GM12872 (cell line): ENCODE measurements around the gene PROM2.

ENCODE experiments used
- TF ChIP-seq, protein P1 (sequence below): IDR thresholded peaks from 3 replicates; pipeline ENCODE4 v1.5.1; 2011; ENCODE audit warnings: low read depth, mild to moderate bottlenecking, low read length, moderate library complexity; ENCODE audit not compliant: insufficient read depth

Gene PROM2

DNA sequence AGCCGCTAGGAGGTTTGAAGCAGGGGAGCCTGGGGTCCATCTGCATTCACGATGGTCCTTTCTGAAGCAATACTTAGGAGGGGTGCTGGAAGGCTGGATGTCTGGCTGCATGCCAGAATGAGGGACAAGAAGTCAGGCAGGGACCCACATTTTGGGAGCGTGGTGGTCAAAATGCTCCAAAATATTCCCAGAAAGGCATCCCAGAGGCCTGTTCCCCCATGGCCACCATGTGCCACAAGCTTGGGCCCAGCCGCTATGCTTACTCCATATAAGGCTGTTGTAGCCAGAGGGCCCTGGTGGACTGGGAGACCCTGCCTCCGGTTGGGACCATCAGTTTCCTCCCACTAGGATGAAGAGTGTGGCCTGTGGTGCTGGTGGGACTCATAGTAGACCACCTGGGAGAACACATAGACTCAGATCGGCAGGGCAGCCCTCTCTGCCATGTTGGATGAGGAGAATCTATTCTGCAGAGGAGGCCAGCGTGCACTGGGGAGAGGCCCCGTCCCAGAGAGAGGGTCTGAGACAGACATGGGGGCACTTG is 3.6 kb upstream of the PROM2 start:
- TF ChIP-seq, protein P1, sequence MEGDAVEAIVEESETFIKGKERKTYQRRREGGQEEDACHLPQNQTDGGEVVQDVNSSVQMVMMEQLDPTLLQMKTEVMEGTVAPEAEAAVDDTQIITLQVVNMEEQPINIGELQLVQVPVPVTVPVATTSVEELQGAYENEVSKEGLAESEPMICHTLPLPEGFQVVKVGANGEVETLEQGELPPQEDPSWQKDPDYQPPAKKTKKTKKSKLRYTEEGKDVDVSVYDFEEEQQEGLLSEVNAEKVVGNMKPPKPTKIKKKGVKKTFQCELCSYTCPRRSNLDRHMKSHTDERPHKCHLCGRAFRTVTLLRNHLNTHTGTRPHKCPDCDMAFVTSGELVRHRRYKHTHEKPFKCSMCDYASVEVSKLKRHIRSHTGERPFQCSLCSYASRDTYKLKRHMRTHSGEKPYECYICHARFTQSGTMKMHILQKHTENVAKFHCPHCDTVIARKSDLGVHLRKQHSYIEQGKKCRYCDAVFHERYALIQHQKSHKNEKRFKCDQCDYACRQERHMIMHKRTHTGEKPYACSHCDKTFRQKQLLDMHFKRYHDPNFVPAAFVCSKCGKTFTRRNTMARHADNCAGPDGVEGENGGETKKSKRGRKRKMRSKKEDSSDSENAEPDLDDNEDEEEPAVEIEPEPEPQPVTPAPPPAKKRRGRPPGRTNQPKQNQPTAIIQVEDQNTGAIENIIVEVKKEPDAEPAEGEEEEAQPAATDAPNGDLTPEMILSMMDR = no peak

DNA sequence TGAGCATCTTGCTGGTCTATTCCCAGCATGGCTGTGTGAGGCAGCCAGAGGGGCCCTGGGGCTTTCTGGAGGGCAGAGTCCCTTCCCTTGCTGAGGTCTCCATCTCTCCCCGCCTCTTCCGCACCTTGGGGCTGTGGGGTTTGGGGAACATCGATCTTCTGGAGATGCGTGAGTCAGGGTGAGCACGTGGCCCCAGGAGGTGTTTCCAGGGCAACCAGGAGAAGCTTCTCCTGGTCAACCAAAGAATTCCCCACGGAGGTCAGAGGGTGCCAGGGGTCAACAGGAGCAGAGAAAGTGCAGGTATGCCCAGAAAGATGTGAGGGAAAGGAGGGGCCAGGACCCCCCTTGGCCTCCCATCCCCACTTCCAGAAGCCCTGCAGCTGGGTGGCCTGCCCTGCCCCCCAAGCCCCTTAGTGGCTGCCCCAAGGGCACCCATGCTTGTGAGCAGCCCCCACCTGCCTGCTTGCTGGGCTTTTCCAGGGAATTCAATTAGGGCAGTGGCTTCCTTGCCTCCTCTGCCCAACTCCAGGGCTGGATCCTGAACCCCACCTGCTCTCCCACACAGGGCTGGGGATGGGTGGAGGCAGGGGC is 2.8 kb upstream of the PROM2 start:
- TF ChIP-seq, protein P1 = no peak

- TF ChIP-seq, protein P1 = no peak
Measured at GRCh38 chr2:95272299-95272751, 1.9 kb upstream of the PROM2 start.

GRCh38 chr2:95272781-95273180 is 1.5 kb upstream of the PROM2 start:
- TF ChIP-seq, protein P1 = no peak

DNA sequence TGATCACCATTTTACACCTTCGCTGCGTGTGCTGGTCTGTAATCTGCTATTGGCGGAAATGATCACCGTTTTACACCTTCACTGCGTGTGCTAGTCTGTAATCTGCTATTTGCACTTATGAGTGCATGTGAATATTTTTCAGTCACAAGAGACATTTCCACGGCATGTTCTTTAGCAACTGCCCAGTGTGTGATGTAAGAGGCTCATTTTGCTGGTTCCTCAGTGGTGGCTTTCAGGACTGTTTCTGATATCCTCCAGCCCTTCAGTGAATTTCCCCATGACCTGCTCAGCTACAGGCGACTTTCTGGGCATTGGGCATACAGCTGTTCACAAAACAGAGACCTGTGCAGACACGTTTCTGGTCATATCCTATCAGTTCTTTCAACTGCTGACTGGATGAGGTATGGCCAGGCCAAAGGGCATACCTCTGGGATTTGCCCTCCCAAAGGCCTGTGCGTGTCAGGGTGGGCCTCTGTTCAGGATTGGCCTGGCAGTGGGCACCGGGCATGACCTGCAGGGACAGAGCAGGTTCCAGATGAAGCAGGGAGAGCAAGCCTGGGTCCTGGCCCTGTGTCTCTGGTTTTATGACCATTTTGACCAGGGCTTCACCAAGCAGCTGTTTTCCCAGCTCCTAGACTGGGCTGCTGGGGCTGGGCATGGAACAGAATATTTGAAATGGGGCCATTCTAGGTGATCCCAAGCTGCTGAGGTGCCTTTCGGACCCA is 521 bp upstream of the PROM2 start:
- TF ChIP-seq, protein P1 = no peak

GRCh38 chr2:95275151-95275515 is 884 bp downstream of the PROM2 start:
- TF ChIP-seq, protein P1 = no peak

GRCh38 chr2:95275601-95276243 is 1.5 kb downstream of the PROM2 start:
- TF ChIP-seq, protein P1 = no peak
